Keratinocyte (primary cell): ENCODE results near the gene COX4I2. TPM values are rescaled to one million over a fixed set of nuclear protein-coding genes. Genes with fewer than 3 reads are reported as not detected.

Experiments used
- DNase-seq: peaks from one replicate; pipeline ENCODE4 v3.0.0-alpha.2; 2011; ENCODE audit warnings: low read depth, missing footprints, low spot score
- FAIRE-seq: peaks from 2 replicates; lab custom pipeline; 2011; peaks lifted over from hg19 to GRCh38; lab: Jason Lieb, UNC
- H2AFZ ChIP-seq: 2 replicates; pipeline ENCODE4 v1.6.0; 2012; ENCODE audit warnings: low read length, control low read depth, inconsistent platforms; ENCODE audit not compliant: control insufficient read depth
- H3K27ac ChIP-seq: 2 replicates; pipeline ENCODE4 v1.5.1; 2011; ENCODE audit warnings: low read length; ENCODE audit not compliant: control insufficient read depth, insufficient read depth
- H3K27me3 ChIP-seq: 3 replicates; pipeline ENCODE4 v1.6.0; 2011; ENCODE audit warnings: low read length; ENCODE audit not compliant: control insufficient read depth, insufficient read depth; ENCODE audit errors: extremely low read depth
- H3K36me3 ChIP-seq, 2 experiments: 2 replicates in 1 of 2; 3 replicates in 1 of 2; pipeline ENCODE4 v1.5.1; 2011; ENCODE audit warnings: low read length in 2 of 2, mild to moderate bottlenecking in 1 of 2; ENCODE audit not compliant: control insufficient read depth in 2 of 2, insufficient read depth in 2 of 2; ENCODE audit errors: extremely low read depth in 1 of 2
- H3K4me1 ChIP-seq: 3 replicates; pipeline ENCODE4 v1.5.1; 2011; ENCODE audit warnings: low read length; ENCODE audit not compliant: control insufficient read depth, insufficient read depth; ENCODE audit errors: extremely low read depth
- H3K4me2 ChIP-seq: 3 replicates; pipeline ENCODE4 v1.6.0; 2011; ENCODE audit warnings: low read depth, low read length; ENCODE audit not compliant: control insufficient read depth, insufficient read depth; ENCODE audit errors: extremely low read depth
- H3K4me3 ChIP-seq, 3 experiments: fragments of 200-600 bp in 1 of 3; sonication (generic) in 1 of 3; 2 replicates in 2 of 3; 3 replicates in 1 of 3; pipeline ENCODE4 v1.5.1; 2011 to 2016; ENCODE audit warnings: low read length in 3 of 3, mild to moderate bottlenecking in 3 of 3, control low read depth in 2 of 3, inconsistent platforms in 1 of 3, low read depth in 1 of 3, mixed read lengths in 1 of 3, mixed run types in 1 of 3, moderate library complexity in 1 of 3; ENCODE audit not compliant: control insufficient read depth in 2 of 3, insufficient read depth in 2 of 3; ENCODE audit errors: extremely low read depth in 1 of 3
- H3K79me2 ChIP-seq: 2 replicates; pipeline ENCODE4 v1.6.0; 2012; ENCODE audit warnings: low read length; ENCODE audit not compliant: control insufficient read depth, insufficient read depth
- H3K9ac ChIP-seq: 3 replicates; pipeline ENCODE4 v1.6.0; 2011; ENCODE audit warnings: low read length; ENCODE audit not compliant: control insufficient read depth, insufficient read depth; ENCODE audit errors: extremely low read depth
- H3K9me1 ChIP-seq: 3 replicates; pipeline ENCODE4 v1.6.0; 2011; ENCODE audit warnings: low read length; ENCODE audit not compliant: control insufficient read depth, insufficient read depth; ENCODE audit errors: extremely low read depth
- H3K9me3 ChIP-seq: 2 replicates; pipeline ENCODE4 v1.5.1; 2012; ENCODE audit warnings: low read depth, low read length; ENCODE audit not compliant: control insufficient read depth
- H4K20me1 ChIP-seq: 3 replicates; pipeline ENCODE4 v1.6.0; 2011; ENCODE audit warnings: low read length; ENCODE audit not compliant: control insufficient read depth, insufficient read depth; ENCODE audit errors: extremely low read depth
- EZH2 ChIP-seq: IDR thresholded peaks from one replicate; pipeline ENCODE4 v1.6.1; 2012; ENCODE audit warnings: inconsistent platforms, mild to moderate bottlenecking, low read length, moderate library complexity
- dilution Hi-C: fragments of 300-500 bp; cut with MboI; formaldehyde crosslinking; loops from one replicate; pipeline ENCODE4 v1.7.0; 2020; ENCODE audit warnings: low sequenced_read_pairs; ENCODE audit not compliant: extremely low pct_ligation_motif_present
- polyA plus RNA-seq, 5 experiments: library from polyadenylated mRNA; depleted of rRNA in 3 of 5; stranded (reverse) in 3 of 5; stranded (forward) in 1 of 5; unstranded in 1 of 5; fragments of >200 nt; gene quantifications; 1 replicate in 1 of 5; 2 replicates in 3 of 5; 3 replicates in 1 of 5; pipeline versions ENCODE4 v1.2.1 to v1.2.3, GENCODE V29; 2011 to 2012; ENCODE audit warnings: missing spikeins in 2 of 5, low read depth in 1 of 5, low replicate concordance in 1 of 5
- TF ChIP-seq, protein P1 (sequence below), 3 experiments: IDR thresholded peaks in 1 of 3; conservative IDR thresholded peaks in 1 of 3; optimal IDR thresholded peaks in 1 of 3; 2 replicates in 2 of 3; 3 replicates in 1 of 3; pipeline versions ENCODE3 to v1.5.1; 2011; ENCODE audit warnings: low read length in 3 of 3, mild to moderate bottlenecking in 3 of 3, moderate library complexity in 2 of 3, control low read depth in 1 of 3, inconsistent platforms in 1 of 3; ENCODE audit not compliant: insufficient read depth in 2 of 3; ENCODE audit errors: extremely low read depth in 1 of 3

COX4I2 gene
- polyA plus RNA-seq, 1 donor (not counting 4 experiments of a cell fraction or from before 2014, with no cell fraction given), result not detected

DNA sequence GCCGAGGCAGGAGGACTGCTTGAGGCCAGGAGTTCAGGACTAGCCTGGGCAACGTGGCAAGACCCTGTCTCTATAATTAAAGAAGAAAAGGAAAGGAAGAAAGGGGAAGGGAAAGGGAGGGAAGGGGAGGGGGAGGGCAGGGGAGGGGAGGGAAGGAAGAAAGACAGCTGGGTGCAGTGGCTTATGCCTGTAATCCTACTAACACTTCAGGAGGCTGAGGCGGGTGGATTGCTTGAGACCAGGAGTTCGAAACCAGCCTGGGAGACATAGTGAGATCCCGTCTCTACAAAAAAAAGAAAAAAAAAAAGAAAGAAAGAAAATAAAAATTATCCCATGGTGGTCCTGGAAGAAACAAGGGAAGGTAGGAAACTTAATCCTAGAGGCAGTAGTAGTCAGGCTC is 51.4 kb downstream of the COX4I2 start:
- Histone ChIP-seq H3K4me3 (no peak overlapping the region), H3K9me3 (no peaks in the 10 kb centered on the region), H3K36me3 (peaks cover 19 to 36% of the 10 kb centered on the region in 2 experiments), H3K27me3 (no peaks in the 10 kb centered on the region), H3K4me1 (peaks cover 17% of the 10 kb centered on the region), H3K9ac (no peak overlapping the region), H3K27ac (no peak overlapping the region), H4K20me1 (no peaks in the 10 kb centered on the region), H3K9me1 (no peaks in the 10 kb centered on the region), H3K4me2 (no peak overlapping the region), H3K79me2 (peaks cover 88% of the 10 kb centered on the region), H2AFZ (no peak overlapping the region)
- DNase-seq, result no peak
- FAIRE-seq, result no peak
- dilution Hi-C loops, result no loop called here
- TF ChIP-seq, protein P1, sequence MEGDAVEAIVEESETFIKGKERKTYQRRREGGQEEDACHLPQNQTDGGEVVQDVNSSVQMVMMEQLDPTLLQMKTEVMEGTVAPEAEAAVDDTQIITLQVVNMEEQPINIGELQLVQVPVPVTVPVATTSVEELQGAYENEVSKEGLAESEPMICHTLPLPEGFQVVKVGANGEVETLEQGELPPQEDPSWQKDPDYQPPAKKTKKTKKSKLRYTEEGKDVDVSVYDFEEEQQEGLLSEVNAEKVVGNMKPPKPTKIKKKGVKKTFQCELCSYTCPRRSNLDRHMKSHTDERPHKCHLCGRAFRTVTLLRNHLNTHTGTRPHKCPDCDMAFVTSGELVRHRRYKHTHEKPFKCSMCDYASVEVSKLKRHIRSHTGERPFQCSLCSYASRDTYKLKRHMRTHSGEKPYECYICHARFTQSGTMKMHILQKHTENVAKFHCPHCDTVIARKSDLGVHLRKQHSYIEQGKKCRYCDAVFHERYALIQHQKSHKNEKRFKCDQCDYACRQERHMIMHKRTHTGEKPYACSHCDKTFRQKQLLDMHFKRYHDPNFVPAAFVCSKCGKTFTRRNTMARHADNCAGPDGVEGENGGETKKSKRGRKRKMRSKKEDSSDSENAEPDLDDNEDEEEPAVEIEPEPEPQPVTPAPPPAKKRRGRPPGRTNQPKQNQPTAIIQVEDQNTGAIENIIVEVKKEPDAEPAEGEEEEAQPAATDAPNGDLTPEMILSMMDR (optimal IDR thresholded peaks at IDR 0.05 in 1 of 3, IDR thresholded peaks at IDR 0.05 in 1 of 3, conservative IDR thresholded peaks at IDR 0.05 in 1 of 3; ENCODE audit: extremely low read depth in 1 of 3, insufficient read depth in 2 of 3, low read length in 3 of 3), result no peak
- TF ChIP-seq EZH2, result no peak

GRCh38 chr20:31690124-31690666 is 52.5 kb downstream of the COX4I2 start:
- Histone ChIP-seq H3K9ac (no peak overlapping the region), H3K4me1 (peaks cover 16% of the 10 kb centered on the region), H3K79me2 (peaks cover 90% of the 10 kb centered on the region), H3K4me3 (no peak overlapping the region), H4K20me1 (no peaks in the 10 kb centered on the region), H3K9me1 (no peaks in the 10 kb centered on the region), H2AFZ (no peak overlapping the region), H3K4me2 (no peak overlapping the region), H3K36me3 (peaks cover 16 to 39% of the 10 kb centered on the region in 2 experiments), H3K27ac (no peak overlapping the region), H3K9me3 (no peaks in the 10 kb centered on the region), H3K27me3 (no peaks in the 10 kb centered on the region)
- no peak for FAIRE-seq
- DNase-seq, result no peak
- dilution Hi-C loops, result no loop called here
- TF ChIP-seq EZH2, result no peak
